Effector memory CD4-positive, alpha-beta T cell (primary cell): ENCODE data around the gene AKT1S1.

ENCODE experiments used
- DNase-seq, 3 donors: peaks; one replicate each; pipeline ENCODE4 v3.0.0-alpha.2; 2020
- H3K27ac ChIP-seq: 2 replicates; pipeline ENCODE4 v1.7.0; 2013; ENCODE audit warnings: mild to moderate bottlenecking, low read length, moderate library complexity; ENCODE audit not compliant: insufficient read depth, poor library complexity, severe bottlenecking
- H3K27me3 ChIP-seq: replicated peaks from 2 replicates; pipeline ENCODE4 v1.7.0; 2013; ENCODE audit warnings: mild to moderate bottlenecking, low read length; ENCODE audit not compliant: insufficient read depth, control insufficient read depth, poor library complexity, severe bottlenecking
- H3K36me3 ChIP-seq: 2 replicates; pipeline ENCODE4 v1.7.0; 2013; ENCODE audit warnings: mild to moderate bottlenecking, low read length, moderate library complexity; ENCODE audit not compliant: control insufficient read depth, insufficient read depth
- H3K4me1 ChIP-seq: 2 replicates; pipeline ENCODE4 v1.7.0; 2013; ENCODE audit warnings: low read length, mild to moderate bottlenecking; ENCODE audit not compliant: control insufficient read depth, insufficient read depth, poor library complexity, severe bottlenecking
- H3K4me3 ChIP-seq: 2 replicates; pipeline ENCODE4 v1.7.0; 2013; ENCODE audit warnings: low read length, low read depth, mild to moderate bottlenecking; ENCODE audit not compliant: insufficient read depth, poor library complexity, severe bottlenecking
- H3K9me3 ChIP-seq: 2 replicates; pipeline ENCODE4 v1.7.0; 2013; ENCODE audit warnings: mild to moderate bottlenecking, low read length, moderate library complexity; ENCODE audit not compliant: control insufficient read depth

AKT1S1 gene

DNA sequence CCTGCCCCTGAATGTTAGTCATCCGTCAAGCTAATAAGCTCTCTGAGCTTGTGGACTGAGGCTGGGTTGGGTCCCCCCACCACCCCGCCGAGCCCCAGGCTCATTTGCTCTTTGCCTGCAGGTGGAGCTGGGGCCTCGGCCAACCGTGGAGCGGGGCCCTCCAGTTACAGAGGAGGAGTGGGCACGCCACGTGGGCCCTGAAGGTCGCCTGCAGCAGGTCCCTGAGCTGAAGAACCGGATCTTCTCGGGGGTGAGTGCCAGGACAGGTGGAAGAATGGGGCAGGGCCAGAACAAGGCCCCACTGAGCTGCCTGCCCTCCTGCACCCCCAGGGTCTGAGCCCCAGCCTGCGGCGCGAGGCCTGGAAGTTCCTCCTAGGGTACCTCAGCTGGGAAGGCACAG is 5.5 kb upstream of the AKT1S1 start:
- H3K27me3 ChIP-seq = no peaks in the 10 kb centered on the region
- no peak overlapping the region for H3K27ac ChIP-seq
- H3K4me1 ChIP-seq = peaks cover 8% of the 10 kb centered on the region
- H3K4me3 ChIP-seq = no peak overlapping the region
- no peak for DNase-seq
- H3K36me3 ChIP-seq = peaks cover 56% of the 10 kb centered on the region
- no peaks in the 10 kb centered on the region for H3K9me3 ChIP-seq

DNA sequence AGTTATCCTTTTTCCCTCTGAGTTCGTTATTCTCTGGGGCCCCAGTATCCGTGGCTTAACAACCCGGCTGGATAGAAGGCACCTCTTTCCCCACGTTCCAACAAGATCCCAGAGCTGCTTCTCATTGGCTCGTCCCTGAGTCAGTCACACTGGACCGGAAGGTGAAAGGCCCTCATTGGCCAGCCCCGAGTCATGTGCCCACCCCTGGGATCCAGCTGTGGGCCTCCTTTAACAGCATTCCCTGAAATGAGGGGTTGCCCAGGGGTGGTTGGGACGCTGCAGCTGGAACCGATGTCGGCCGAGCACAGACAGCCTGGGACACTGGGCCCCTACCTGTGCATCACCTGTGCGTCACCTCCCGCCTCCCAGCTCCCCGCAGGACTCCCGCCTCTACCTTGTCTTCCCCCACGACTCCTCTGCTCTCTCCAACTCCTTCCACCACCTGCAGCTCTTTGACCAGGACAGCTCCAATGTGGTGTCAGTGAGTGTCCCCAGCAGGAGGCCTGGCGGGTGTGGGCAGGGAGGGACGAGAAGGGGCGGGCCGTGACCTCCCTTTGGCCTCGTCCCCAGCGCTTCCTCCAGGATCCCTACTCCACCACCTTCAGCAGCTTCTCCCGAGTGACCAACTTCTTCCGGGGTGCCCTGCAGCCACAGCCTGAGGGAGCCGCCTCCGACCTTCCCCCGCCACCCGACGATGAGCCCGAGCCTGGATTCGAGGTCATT is 4.7 kb upstream of the AKT1S1 start:
- Histone ChIP-seq H3K27ac (no peak overlapping the region), H3K4me3 (no peak overlapping the region), H3K36me3 (peaks cover 56% of the 10 kb centered on the region), H3K27me3 (no peaks in the 10 kb centered on the region), H3K4me1 (peaks cover 8% of the 10 kb centered on the region), H3K9me3 (no peaks in the 10 kb centered on the region)
- no peak for DNase-seq

DNA sequence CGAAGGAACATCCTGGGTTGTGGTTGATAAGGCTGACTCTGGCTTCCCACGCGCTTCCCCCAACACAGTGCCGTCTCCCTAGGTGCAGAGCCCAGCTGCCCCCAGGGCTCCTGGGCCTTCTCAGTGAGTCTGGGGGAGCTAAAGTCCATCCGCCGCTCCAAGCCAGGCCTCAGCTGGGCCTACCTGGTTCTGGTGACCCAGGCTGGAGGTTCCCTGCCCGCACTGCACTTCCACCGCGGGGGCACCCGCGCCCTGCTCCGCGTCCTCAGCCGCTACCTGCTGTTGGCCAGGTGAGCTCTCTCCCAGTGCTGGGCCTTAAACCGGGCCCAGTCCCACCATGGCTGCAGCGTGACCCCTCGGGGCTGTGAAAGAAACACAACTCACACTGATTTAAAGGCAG is 4.0 kb upstream of the AKT1S1 start:
- no peaks in the 10 kb centered on the region for H3K9me3 ChIP-seq
- peaks cover 8% of the 10 kb centered on the region for H3K4me1 ChIP-seq
- H3K27ac ChIP-seq = no peak overlapping the region
- peaks cover 56% of the 10 kb centered on the region for H3K36me3 ChIP-seq
- DNase-seq = no peak
- no peaks in the 10 kb centered on the region for H3K27me3 ChIP-seq
- no peak overlapping the region for H3K4me3 ChIP-seq

DNA sequence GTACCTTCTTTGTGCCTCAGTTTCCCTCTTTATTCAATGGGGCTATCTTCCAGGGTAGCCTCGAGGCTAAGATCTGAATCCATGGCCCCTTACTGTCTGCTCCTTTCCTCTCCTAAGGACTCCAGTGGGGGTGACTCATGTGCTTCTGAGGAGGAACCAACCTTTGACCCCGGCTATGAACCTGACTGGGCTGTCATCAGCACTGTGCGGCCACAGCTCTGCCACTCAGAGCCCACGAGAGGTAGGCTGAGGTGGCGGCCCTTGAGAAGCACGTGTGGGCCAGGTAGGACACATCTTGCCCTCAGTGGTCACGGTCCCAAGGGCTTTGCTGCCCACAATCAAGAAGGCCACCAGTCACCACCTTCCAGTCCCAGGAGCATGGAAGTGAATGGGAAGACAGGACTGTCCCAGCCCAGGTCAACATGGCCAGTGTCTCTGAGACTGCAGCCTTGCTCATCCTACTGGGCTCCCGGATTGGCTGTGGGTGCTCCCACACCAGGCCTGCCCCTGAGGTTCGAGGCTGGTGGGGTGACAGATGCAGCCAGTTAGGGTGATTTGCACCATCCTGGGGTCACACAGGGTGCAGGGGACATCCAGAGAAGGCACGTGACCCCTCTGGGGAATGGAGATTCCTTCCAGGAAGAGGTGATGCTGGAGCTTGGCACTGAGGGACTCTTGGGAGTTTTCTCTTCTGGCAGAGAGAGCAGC is 3.2 kb upstream of the AKT1S1 start:
- Histone ChIP-seq H3K4me1 (peaks cover 11% of the 10 kb centered on the region), H3K27ac (no peak overlapping the region), H3K36me3 (peaks cover 56% of the 10 kb centered on the region), H3K9me3 (no peaks in the 10 kb centered on the region), H3K27me3 (no peaks in the 10 kb centered on the region), H3K4me3 (no peak overlapping the region)
- DNase-seq = no peak

DNA sequence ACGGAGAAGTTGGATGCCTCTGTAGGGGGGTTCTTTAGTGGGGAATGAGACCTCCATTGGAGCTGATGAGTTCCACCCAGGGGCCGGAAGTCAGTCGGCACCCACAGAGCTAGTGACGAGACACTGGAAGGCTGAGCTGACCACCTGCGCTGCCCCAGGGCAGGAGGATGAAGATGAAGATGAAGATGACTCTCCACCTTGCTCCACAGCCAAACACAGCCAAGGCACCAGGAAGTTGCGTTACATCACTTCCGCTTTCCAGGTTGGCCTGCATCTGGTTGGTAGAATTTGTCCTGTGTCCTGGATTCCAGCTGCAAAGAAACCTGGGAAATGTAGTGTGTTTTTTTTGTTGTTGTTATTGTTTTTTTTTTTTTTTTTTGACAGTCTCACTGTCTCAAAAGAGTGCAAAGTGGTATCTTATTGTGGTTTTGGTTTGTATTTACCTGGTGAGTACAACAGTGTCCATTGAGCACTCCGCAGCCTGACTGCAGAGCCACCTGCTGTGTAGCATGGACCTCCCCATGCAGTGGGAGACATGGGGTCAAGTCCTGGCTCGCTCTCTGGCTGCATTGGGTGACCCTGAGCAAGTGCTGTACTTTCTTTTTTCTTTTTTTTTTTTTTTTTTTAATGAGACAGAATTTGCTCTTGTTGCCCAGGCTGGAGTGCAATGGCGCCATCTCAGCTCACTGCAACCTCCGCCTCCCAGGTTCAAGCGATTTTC is 2.2 kb upstream of the AKT1S1 start:
- peaks cover 11% of the 10 kb centered on the region for H3K4me1 ChIP-seq
- no peak overlapping the region for H3K27ac ChIP-seq
- H3K9me3 ChIP-seq = no peaks in the 10 kb centered on the region
- no peaks in the 10 kb centered on the region for H3K27me3 ChIP-seq
- DNase-seq = no peak
- H3K4me3 ChIP-seq = no peak overlapping the region
- H3K36me3 ChIP-seq = peaks cover 49% of the 10 kb centered on the region

DNA sequence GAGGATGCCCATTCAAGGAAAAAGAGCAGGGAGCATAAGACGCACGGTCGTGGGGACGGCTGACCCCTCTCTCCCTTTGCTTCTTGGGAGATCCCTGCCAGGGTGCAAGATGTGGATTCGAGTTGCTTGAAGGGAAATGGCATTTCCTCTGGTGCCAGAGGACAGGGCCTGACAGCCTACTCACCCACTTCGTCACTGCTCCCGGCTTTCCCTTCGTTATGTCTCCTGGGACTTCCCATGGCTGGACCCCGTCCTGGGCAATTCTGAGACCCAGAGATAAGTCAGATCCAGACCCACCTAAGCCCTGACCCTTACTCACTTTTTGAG is 1.6 kb upstream of the AKT1S1 start:
- H3K4me3 ChIP-seq = no peak overlapping the region

DNA sequence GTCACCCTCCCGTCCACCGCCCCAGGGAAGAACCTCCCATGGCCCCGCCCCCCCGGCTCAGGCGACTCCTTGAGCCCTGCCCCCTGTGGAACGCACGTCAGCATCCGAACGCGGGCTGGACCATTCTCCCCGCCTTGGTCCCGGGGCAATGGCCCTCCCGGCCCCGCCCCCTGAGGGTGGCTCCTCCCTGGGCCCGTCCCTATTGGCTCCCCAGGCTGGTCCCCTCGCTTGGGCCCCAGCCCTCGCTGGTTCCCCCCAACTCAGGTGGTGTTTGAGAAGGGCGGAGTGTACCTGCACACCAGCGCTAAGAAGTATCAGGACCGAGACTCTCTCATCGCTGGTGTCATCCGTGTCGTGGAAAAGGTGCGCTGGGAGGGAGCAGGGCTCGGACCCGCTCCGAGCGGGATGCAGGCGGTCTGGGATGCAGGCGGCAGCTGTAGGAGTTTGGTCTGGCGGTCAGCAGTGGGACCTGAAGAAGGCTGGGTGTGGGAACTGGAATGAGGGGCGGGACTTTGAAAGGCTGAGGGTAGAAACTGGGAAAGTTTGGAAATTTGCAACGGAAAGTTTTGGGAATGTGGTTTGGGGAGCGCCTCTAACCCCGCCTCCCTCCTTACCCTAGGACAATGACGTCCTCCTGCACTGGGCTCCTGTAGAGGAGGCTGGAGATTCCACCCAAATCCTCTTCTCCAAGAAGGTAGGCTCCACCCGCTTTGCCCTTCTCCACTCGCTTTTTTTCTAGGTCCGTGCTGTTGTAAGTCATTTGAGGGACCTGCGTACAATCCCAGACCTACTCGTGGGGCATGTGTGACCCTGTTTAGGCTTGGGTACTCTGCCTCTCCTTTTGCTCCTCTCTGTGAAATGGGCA is 956 bp upstream of the AKT1S1 start:
- Histone ChIP-seq H3K9me3 (no peaks in the 10 kb centered on the region), H3K27me3 (no peaks in the 10 kb centered on the region), H3K36me3 (peaks cover 37% of the 10 kb centered on the region), H3K4me3 (peak overlapping the region; percentile 62), H3K4me1 (peaks cover 11% of the 10 kb centered on the region), H3K27ac (peak overlapping the region; percentile 98)
- peak; percentile 97 to 98 (median 98) for DNase-seq

More for the DNA sequence above, 1.6 kb upstream of the AKT1S1 start:
- peaks cover 42% of the 10 kb centered on the region for H3K36me3 ChIP-seq
- peak overlapping the region; percentile 98 for H3K27ac ChIP-seq
- peaks cover 11% of the 10 kb centered on the region for H3K4me1 ChIP-seq
- no peaks in the 10 kb centered on the region for H3K9me3 ChIP-seq
- no peaks in the 10 kb centered on the region for H3K27me3 ChIP-seq
- DNase-seq = no peak

DNA sequence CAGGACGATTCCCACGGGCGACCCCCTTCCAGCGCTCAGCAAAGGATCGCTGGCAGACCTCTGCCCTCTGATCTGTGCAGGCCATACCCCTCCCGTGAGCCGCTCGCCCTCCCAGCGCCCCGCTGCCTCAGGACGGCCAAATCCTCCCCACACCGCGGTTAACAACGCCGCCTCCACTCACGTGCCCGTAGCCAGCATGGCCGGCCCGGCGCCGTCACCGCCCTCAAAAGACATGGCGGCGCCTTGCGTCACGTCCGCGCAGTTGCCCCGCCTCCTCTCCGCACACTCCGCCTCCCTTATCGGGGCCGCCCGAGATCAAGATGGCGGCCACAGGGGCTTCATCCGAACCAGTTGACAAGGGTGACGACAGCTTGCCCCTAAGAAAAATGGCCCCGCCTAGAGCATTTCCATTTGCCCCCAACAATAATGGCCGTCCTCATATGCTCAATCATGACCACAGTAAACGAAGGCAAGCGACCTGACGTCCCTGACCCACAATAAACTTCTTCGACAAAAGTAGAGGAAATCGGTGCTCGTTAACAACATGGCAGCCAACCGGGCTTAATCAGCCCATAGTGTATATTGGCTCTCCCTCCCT is 634 bp downstream of the AKT1S1 start:
- Histone ChIP-seq H3K4me3 (peak overlapping the region; percentile 96), H3K4me1 (peaks cover 11% of the 10 kb centered on the region), H3K27me3 (no peaks in the 10 kb centered on the region), H3K27ac (peak overlapping the region; percentile 98), H3K9me3 (no peaks in the 10 kb centered on the region), H3K36me3 (peaks cover 21% of the 10 kb centered on the region)
- peak; percentile 96 to 98 (median 96) for DNase-seq

DNA sequence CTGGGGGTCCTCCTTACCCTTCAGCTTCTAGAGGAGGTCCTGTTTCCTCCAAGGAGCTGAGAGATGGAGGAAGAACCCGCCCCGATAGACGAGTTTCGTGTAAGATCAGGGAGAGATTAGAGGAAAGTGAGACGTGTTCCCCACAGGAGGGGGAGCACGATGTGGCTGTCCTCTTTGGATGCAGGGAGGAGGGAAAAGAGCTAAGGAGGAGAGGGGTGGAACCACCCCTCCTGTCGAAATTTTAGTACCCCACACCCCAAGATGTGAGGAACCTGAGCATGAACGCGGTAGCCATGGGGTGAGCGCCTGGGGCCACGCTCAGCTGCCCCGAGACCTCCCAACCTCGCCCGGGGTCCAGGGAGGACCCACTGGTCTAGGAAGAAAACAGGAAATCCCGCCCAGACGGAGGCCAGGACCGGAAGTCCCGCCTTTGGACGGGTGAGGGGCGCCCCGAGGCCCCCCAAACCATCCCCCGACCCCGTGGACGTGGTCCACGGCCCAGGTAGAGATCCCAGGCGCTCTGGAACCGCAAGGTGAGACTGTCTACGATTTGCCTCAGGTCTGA is 1.2 kb downstream of the AKT1S1 start:
- Histone ChIP-seq H3K4me3 (peak overlapping the region; percentile 96), H3K27me3 (no peaks in the 10 kb centered on the region), H3K9me3 (no peaks in the 10 kb centered on the region), H3K36me3 (peaks cover 19% of the 10 kb centered on the region), H3K27ac (peak overlapping the region; percentile 98), H3K4me1 (peaks cover 11% of the 10 kb centered on the region)
- peak in 1 of 3 donors; percentile 38 for DNase-seq
